HepG2 (cell line): ENCODE data around the gene JAM2. TPM values are rescaled to one million over a fixed set of nuclear protein-coding genes. Genes with fewer than 3 reads are reported as not detected.

ENCODE experiments used
- CCDC6 ChIP-seq: sonication (generic); formaldehyde crosslinking; IDR thresholded peaks from 2 replicates; pipeline ENCODE4 v1.8.1; 2022; ENCODE audit warnings: mild to moderate bottlenecking, missing genetic modification reagents, moderate library complexity
- FOXK2 ChIP-seq: fragments of 450-650 bp; IDR thresholded peaks from 2 replicates; pipeline ENCODE4 v1.6.1; 2016
- HNF1B ChIP-seq: sonication (generic); formaldehyde crosslinking; IDR thresholded peaks from 2 replicates; pipeline ENCODE4 v1.5.1; 2020; ENCODE audit warnings: mild to moderate bottlenecking, moderate library complexity, missing genetic modification reagents
- STAT5B ChIP-seq: sonication (generic); formaldehyde crosslinking; IDR thresholded peaks from 2 replicates; pipeline ENCODE4 v1.4.0; 2020; ENCODE audit warnings: missing genetic modification reagents
- TRIM22 ChIP-seq: fragments of 450-650 bp; IDR thresholded peaks from 2 replicates; pipeline ENCODE4 v1.6.1; 2017
- XRCC5 ChIP-seq: fragments of 200-400 bp; formaldehyde crosslinking; optimal IDR thresholded peaks from 2 replicates; pipeline ENCODE3; 2017; ENCODE audit warnings: mild to moderate bottlenecking, low read length
- ZMYM2 ChIP-seq: sonication (generic); formaldehyde crosslinking; IDR thresholded peaks from 2 replicates; pipeline ENCODE4 v1.8.0; 2022; ENCODE audit warnings: mild to moderate bottlenecking, missing genetic modification reagents
- ZNF280B ChIP-seq: sonication (generic); formaldehyde crosslinking; IDR thresholded peaks from 2 replicates; pipeline ENCODE4 v1.5.0; 2020; ENCODE audit warnings: missing genetic modification reagents, mild to moderate bottlenecking, borderline replicate concordance
- ZNF451 ChIP-seq: sonication (generic); formaldehyde crosslinking; IDR thresholded peaks from 2 replicates; pipeline ENCODE4 v1.5.0; 2020; ENCODE audit warnings: mild to moderate bottlenecking, missing genetic modification reagents
- ZNF615 ChIP-seq: sonication (generic); formaldehyde crosslinking; IDR thresholded peaks from 2 replicates; pipeline ENCODE4 v1.5.0; 2020; ENCODE audit warnings: mild to moderate bottlenecking, missing genetic modification reagents, borderline replicate concordance
- ZSCAN31 ChIP-seq: sonication (generic); formaldehyde crosslinking; IDR thresholded peaks from 2 replicates; pipeline ENCODE4 v1.5.0; 2020; ENCODE audit warnings: low read depth, mild to moderate bottlenecking, missing genetic modification reagents
- polyA plus RNA-seq, 8 experiments: library from polyadenylated mRNA; depleted of rRNA in 3 of 8; stranded (reverse) in 7 of 8; unstranded in 1 of 8; fragments of >200 nt; fragmentation: Illumina TruSeq in 4 of 8; extraction: Trizol in 4 of 8; gene quantifications; 2 replicates each; pipeline versions ENCODE4 v1.2.1 to v1.2.3, GENCODE V29; 2011 to 2016; ENCODE audit warnings: low read depth in 4 of 8, missing spikeins in 1 of 8, mixed read lengths in 1 of 8; ENCODE audit not compliant: insufficient read depth in 1 of 8
- total RNA-seq, 5 experiments: library from RNA; depleted of rRNA; stranded (reverse); fragments of >200 nt; fragmentation: Illumina TruSeq; extraction: Trizol; gene quantifications; 2 replicates each; pipeline ENCODE4 v1.2.3, GENCODE V29; 2016; ENCODE audit warnings: low read depth in 1 of 5
- TF ChIP-seq, protein P1 (sequence below): sonication (generic); formaldehyde crosslinking; IDR thresholded peaks from 2 replicates; pipeline ENCODE4 v1.5.0; 2020; ENCODE audit warnings: mild to moderate bottlenecking, missing genetic modification reagents, borderline replicate concordance
- TF ChIP-seq, protein P2 (sequence below): sonication (generic); formaldehyde crosslinking; IDR thresholded peaks from 2 replicates; pipeline ENCODE4 v1.5.0; 2020; ENCODE audit warnings: missing genetic modification reagents
- TF ChIP-seq, protein P3 (sequence below): sonication (generic); formaldehyde crosslinking; IDR thresholded peaks from 2 replicates; pipeline ENCODE4 v1.8.1; 2023; ENCODE audit warnings: mild to moderate bottlenecking, missing genetic modification reagents, borderline replicate concordance

JAM2 gene
- total and polyA plus RNA-seq, 2 of the 13 experiments (the other 11 are each of a cell fraction or from before 2014, with no cell fraction given) = 0.07 TPM; not detected in 1

DNA sequence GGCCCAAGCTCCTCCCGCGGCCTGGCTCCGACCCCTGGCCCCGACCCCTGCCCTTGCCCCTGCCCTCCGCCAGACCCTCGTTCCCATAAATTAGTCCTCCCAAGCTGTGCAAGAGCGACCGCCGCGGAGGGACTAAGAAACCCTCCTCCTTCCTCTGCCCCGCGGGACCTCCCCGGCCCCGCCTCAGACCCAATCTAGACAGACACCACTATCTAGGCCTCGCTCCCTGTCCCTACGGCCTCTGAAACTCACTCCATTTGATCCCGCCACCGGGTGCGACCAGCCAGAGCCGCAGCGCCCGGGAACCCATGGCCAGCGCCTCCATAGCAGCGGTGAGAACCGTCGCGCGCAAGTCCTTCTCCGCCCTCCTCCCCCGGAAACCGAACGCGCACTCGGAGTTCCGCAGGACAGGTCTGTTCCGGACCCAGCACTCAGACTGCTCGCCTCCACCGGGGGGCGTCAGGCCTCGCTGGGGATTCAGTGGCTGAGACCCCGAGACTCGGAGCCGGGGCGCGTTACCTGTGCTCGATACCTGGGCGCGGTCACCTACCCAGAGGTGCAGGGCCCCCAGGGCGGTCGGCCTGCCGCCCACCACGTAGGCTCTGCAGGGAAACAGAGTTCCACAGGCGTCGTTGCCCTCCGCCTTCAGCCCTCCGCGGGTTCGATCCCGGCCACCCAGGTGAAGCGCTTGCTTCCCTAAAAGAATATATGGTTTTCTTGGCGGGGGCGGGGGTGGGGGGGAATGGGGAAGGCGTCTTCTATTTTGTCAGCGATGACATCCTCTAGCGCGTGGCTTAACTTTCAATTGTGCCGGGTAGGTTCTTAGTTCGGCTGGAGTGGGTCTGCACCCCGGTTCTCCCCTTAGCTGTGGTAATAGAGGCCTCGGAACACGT lies 31.7 kb upstream of the JAM2 start, which contains the start of gene MRPL39 (continued):
- TF ChIP-seq, protein P1, sequence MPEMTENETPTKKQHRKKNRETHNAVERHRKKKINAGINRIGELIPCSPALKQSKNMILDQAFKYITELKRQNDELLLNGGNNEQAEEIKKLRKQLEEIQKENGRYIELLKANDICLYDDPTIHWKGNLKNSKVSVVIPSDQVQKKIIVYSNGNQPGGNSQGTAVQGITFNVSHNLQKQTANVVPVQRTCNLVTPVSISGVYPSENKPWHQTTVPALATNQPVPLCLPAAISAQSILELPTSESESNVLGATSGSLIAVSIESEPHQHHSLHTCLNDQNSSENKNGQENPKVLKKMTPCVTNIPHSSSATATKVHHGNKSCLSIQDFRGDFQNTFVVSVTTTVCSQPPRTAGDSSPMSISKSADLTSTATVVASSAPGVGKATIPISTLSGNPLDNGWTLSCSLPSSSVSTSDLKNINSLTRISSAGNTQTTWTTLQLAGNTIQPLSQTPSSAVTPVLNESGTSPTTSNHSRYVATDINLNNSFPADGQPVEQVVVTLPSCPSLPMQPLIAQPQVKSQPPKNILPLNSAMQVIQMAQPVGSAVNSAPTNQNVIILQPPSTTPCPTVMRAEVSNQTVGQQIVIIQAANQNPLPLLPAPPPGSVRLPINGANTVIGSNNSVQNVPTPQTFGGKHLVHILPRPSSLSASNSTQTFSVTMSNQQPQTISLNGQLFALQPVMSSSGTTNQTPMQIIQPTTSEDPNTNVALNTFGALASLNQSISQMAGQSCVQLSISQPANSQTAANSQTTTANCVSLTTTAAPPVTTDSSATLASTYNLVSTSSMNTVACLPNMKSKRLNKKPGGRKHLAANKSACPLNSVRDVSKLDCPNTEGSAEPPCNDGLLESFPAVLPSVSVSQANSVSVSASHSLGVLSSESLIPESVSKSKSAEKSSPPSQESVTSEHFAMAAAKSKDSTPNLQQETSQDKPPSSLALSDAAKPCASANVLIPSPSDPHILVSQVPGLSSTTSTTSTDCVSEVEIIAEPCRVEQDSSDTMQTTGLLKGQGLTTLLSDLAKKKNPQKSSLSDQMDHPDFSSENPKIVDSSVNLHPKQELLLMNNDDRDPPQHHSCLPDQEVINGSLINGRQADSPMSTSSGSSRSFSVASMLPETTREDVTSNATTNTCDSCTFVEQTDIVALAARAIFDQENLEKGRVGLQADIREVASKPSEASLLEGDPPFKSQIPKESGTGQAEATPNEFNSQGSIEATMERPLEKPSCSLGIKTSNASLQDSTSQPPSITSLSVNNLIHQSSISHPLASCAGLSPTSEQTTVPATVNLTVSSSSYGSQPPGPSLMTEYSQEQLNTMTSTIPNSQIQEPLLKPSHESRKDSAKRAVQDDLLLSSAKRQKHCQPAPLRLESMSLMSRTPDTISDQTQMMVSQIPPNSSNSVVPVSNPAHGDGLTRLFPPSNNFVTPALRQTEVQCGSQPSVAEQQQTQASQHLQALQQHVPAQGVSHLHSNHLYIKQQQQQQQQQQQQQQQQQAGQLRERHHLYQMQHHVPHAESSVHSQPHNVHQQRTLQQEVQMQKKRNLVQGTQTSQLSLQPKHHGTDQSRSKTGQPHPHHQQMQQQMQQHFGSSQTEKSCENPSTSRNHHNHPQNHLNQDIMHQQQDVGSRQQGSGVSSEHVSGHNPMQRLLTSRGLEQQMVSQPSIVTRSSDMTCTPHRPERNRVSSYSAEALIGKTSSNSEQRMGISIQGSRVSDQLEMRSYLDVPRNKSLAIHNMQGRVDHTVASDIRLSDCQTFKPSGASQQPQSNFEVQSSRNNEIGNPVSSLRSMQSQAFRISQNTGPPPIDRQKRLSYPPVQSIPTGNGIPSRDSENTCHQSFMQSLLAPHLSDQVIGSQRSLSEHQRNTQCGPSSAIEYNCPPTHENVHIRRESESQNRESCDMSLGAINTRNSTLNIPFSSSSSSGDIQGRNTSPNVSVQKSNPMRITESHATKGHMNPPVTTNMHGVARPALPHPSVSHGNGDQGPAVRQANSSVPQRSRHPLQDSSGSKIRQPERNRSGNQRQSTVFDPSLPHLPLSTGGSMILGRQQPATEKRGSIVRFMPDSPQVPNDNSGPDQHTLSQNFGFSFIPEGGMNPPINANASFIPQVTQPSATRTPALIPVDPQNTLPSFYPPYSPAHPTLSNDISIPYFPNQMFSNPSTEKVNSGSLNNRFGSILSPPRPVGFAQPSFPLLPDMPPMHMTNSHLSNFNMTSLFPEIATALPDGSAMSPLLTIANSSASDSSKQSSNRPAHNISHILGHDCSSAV (CRISPR knock-in tag) = no peak
- TF ChIP-seq, protein P2, sequence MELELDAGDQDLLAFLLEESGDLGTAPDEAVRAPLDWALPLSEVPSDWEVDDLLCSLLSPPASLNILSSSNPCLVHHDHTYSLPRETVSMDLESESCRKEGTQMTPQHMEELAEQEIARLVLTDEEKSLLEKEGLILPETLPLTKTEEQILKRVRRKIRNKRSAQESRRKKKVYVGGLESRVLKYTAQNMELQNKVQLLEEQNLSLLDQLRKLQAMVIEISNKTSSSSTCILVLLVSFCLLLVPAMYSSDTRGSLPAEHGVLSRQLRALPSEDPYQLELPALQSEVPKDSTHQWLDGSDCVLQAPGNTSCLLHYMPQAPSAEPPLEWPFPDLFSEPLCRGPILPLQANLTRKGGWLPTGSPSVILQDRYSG (CRISPR knock-in tag) = no peak
- TF ChIP-seq, protein P3, sequence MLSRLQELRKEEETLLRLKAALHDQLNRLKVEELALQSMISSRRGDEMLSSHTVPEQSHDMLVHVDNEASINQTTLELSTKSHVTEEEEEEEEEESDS = no peak
- TF ChIP-seq FOXK2 (no peak), ZNF280B (peak; percentile 82; the same call in 1 of the 2 replicates), ZSCAN31 (CRISPR knock-in tag) (peak; percentile 54; the same call in 1 of the 2 replicates), TRIM22 (no peak), HNF1B (CRISPR knock-in tag) (peak; percentile 87), ZNF615 (CRISPR knock-in tag) (no peak), ZNF451 (CRISPR knock-in tag) (peak; percentile 79; the same call in 1 of the 2 replicates), ZMYM2 (CRISPR knock-in tag) (peak; percentile 77), CCDC6 (CRISPR knock-in tag) (peak; percentile 94), STAT5B (CRISPR knock-in tag) (no peak), XRCC5 (peak; percentile 97)
